CD14-positive monocyte (primary cell): Measurements from ENCODE around the gene P4HB. TPM values are rescaled to one million over a fixed set of nuclear protein-coding genes. Genes with fewer than 3 reads are reported as not detected.

Experiments
- DNase-seq, 3 donors: peaks; one replicate each; pipeline ENCODE4 v3.0.0-alpha.2; 2011 to 2022
- H2AFZ ChIP-seq: 2 replicates; pipeline ENCODE4 v1.6.0; 2012; ENCODE audit warnings: mild to moderate bottlenecking, low read depth, low read length, inconsistent platforms; ENCODE audit not compliant: insufficient read depth, poor library complexity, severe bottlenecking
- H3K27ac ChIP-seq, 2 donors: 1 replicate in 1 of 2; 2 replicates in 1 of 2; pipeline ENCODE4 v1.5.1; 2012 to 2013; ENCODE audit warnings: low read length in 2 of 2, control low read depth in 1 of 2, inconsistent platforms in 1 of 2, low read depth in 1 of 2, mild to moderate bottlenecking in 1 of 2
- H3K27me3 ChIP-seq, 2 donors: one replicate each; pipeline versions ENCODE4 v1.6.0 to v1.6.1; 2011 to 2013; ENCODE audit warnings: low read length in 2 of 2; ENCODE audit not compliant: control insufficient read depth in 2 of 2, insufficient read depth in 2 of 2
- H3K36me3 ChIP-seq, 2 donors: replicated peaks in 1 of 2; 1 replicate in 1 of 2; 2 replicates in 1 of 2; pipeline versions ENCODE4 v1.5.1 to v1.6.1; 2012 to 2013; ENCODE audit warnings: low read length in 2 of 2, control low read depth in 1 of 2, inconsistent platforms in 1 of 2, mild to moderate bottlenecking in 1 of 2; ENCODE audit not compliant: insufficient read depth in 2 of 2, control insufficient read depth in 1 of 2
- H3K4me1 ChIP-seq, 2 donors: 1 replicate in 1 of 2; 2 replicates in 1 of 2; pipeline versions ENCODE4 v1.5.1 to v1.6.1; 2012 to 2013; ENCODE audit warnings: low read length in 2 of 2, control low read depth in 1 of 2, inconsistent platforms in 1 of 2, mild to moderate bottlenecking in 1 of 2, moderate library complexity in 1 of 2; ENCODE audit not compliant: insufficient read depth in 2 of 2, control insufficient read depth in 1 of 2
- H3K4me2 ChIP-seq: replicated peaks from 2 replicates; pipeline ENCODE3; 2012; ENCODE audit warnings: low read length, moderate library complexity, mild to moderate bottlenecking; ENCODE audit not compliant: poor library complexity, severe bottlenecking; ENCODE audit errors: extremely low read depth
- H3K4me3 ChIP-seq, 3 experiments: fragments of 200-600 bp in 1 of 3; sonication (generic) in 1 of 3; replicated peaks in 1 of 3; 1 replicate in 2 of 3; 2 replicates in 1 of 3; pipeline ENCODE4 v1.5.1; 2011 to 2013; ENCODE audit warnings: low read length in 3 of 3, mild to moderate bottlenecking in 3 of 3, control low read depth in 2 of 3, low read depth in 2 of 3, inconsistent platforms in 1 of 3, moderate library complexity in 1 of 3
- H3K79me2 ChIP-seq: 2 replicates; pipeline ENCODE4 v1.6.0; 2012; ENCODE audit warnings: mild to moderate bottlenecking, control low read depth, inconsistent platforms, low read length, moderate library complexity; ENCODE audit not compliant: insufficient read depth
- H3K9ac ChIP-seq: 2 replicates; pipeline ENCODE4 v1.6.0; 2017; ENCODE audit warnings: low read length, mild to moderate bottlenecking; ENCODE audit not compliant: insufficient read depth, poor library complexity, severe bottlenecking
- H3K9me3 ChIP-seq, 2 donors: replicated peaks in 1 of 2; 1 replicate in 1 of 2; 2 replicates in 1 of 2; pipeline versions ENCODE4 v1.5.1 to v1.6.1; 2012 to 2013; ENCODE audit warnings: low read length in 2 of 2, control low read depth in 1 of 2; ENCODE audit not compliant: control insufficient read depth in 1 of 2, insufficient read depth in 1 of 2
- H4K20me1 ChIP-seq: 2 replicates; pipeline ENCODE4 v1.6.0; 2012; ENCODE audit warnings: mild to moderate bottlenecking, low read length, control low read depth, moderate library complexity; ENCODE audit not compliant: insufficient read depth
- H3K27ac Mint-ChIP-seq, 7 donors: one replicate each; pipeline ENCODE4 v1.8.0; 2020; ENCODE audit warnings: mild to moderate bottlenecking in 7 of 7, mixed read lengths in 7 of 7, moderate library complexity in 6 of 7, inconsistent platforms in 2 of 7
- H3K27me3 Mint-ChIP-seq, 3 donors: one replicate each; pipeline ENCODE4 v1.8.0; 2021 to 2022; ENCODE audit warnings: low read depth in 3 of 3, mild to moderate bottlenecking in 3 of 3, mixed read lengths in 3 of 3, moderate library complexity in 3 of 3, inconsistent platforms in 1 of 3
- H3K36me3 Mint-ChIP-seq, 2 donors: one replicate each; pipeline ENCODE4 v1.8.0; 2020; ENCODE audit warnings: mixed read lengths in 2 of 2, inconsistent platforms in 1 of 2, mild to moderate bottlenecking in 1 of 2
- H3K4me1 Mint-ChIP-seq: one replicate; pipeline ENCODE4 v1.8.0; 2020; ENCODE audit warnings: mild to moderate bottlenecking, mixed read lengths
- H3K4me3 Mint-ChIP-seq, 2 donors: one replicate each; pipeline ENCODE4 v1.8.0; 2020; ENCODE audit warnings: mild to moderate bottlenecking in 2 of 2, mixed read lengths in 2 of 2, moderate library complexity in 1 of 2
- H3K9me3 Mint-ChIP-seq, 7 donors: one replicate each; pipeline ENCODE4 v1.8.0; 2020 to 2022; ENCODE audit warnings: mixed read lengths in 7 of 7, mild to moderate bottlenecking in 6 of 7, moderate library complexity in 6 of 7, inconsistent platforms in 2 of 7
- WGBS: methylation state at CpG from one replicate; pipeline ENCODE4 v1.1.5; 2013; ENCODE audit warnings: missing lambda C conversion rate; ENCODE audit not compliant: insufficient coverage; 5-methylcytosine and 5-hydroxymethylcytosine counted together
- intact Hi-C, 2 donors: fragments of 100-400 bp; cut with micrococcal nuclease; formaldehyde crosslinking; loops; one replicate each; pipeline versions ENCODE4 v1.15.0 to v1.15.1; 2023
- polyA plus RNA-seq, 3 donors: library from polyadenylated mRNA; depleted of rRNA in 1 of 3; unstranded in 2 of 3; stranded (reverse) in 1 of 3; fragments of 300-500 nt in 2 of 3; fragments of >200 nt in 1 of 3; fragmentation: Illumina TruSeq in 2 of 3; gene quantifications; 1 replicate in 2 of 3; 2 replicates in 1 of 3; pipeline ENCODE4 v1.2.3, GENCODE V29; 2012 to 2021
- TF ChIP-seq, protein P1 (sequence below): fragments of 200-600 bp; IDR thresholded peaks from one replicate; pipeline ENCODE4 v1.8.0; 2022; ENCODE audit warnings: antibody characterized with exemption, mild to moderate bottlenecking

Gene P4HB
- polyA plus RNA-seq, 3 donors, result 108 to 297 (median 291) TPM

DNA sequence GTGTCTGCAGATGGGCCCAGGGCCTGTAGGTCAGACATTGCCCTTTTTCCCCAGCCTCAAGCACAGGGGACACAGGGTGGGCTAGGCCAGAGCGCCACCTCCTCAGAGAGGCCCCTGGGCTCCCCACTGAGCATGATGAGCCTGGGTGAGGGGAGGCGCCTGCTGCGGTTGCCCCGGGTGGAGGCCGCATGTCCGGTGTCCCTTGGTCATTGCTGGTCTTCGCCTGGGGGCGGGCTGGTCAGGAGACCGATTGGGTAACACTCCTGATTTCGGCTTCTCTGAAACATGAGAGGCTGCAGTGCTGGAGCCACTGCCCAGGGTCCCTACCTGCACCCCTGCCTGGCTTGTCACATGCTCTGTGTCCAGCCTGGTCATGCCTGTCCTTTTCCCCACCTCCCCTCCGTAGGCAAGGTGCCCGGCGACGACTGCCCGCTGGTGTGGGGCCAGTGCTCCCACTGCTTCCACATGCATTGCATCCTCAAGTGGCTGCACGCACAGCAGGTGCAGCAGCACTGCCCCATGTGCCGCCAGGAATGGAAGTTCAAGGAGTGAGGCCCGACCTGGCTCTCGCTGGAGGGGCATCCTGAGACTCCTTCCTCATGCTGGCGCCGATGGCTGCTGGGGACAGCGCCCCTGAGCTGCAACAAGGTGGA is 39.3 kb upstream of the P4HB start:
- H3K36me3 ChIP-seq, result peaks cover 38 to 66% of the 10 kb centered on the region in 2 donors
- no peak overlapping the region for H3K9ac ChIP-seq
- intact Hi-C loops, result no loop called here
- Mint-ChIP-seq H3K4me1 (peaks cover 2% of the 10 kb centered on the region), H3K4me3 (no peak overlapping the region), H3K9me3 (peaks cover 0 to 12% (median 0%) of the 10 kb centered on the region in 7 donors), H3K27ac (no peak overlapping the region), H3K27me3 (peaks cover 19 to 33% (median 21%) of the 10 kb centered on the region in 3 donors), H3K36me3 (peaks cover 63 to 75% of the 10 kb centered on the region in 2 donors)
- peaks cover 3 to 20% of the 10 kb centered on the region in 2 donors for H3K27me3 ChIP-seq
- H3K4me2 ChIP-seq, result no peak overlapping the region
- TF ChIP-seq, protein P1, sequence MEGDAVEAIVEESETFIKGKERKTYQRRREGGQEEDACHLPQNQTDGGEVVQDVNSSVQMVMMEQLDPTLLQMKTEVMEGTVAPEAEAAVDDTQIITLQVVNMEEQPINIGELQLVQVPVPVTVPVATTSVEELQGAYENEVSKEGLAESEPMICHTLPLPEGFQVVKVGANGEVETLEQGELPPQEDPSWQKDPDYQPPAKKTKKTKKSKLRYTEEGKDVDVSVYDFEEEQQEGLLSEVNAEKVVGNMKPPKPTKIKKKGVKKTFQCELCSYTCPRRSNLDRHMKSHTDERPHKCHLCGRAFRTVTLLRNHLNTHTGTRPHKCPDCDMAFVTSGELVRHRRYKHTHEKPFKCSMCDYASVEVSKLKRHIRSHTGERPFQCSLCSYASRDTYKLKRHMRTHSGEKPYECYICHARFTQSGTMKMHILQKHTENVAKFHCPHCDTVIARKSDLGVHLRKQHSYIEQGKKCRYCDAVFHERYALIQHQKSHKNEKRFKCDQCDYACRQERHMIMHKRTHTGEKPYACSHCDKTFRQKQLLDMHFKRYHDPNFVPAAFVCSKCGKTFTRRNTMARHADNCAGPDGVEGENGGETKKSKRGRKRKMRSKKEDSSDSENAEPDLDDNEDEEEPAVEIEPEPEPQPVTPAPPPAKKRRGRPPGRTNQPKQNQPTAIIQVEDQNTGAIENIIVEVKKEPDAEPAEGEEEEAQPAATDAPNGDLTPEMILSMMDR, result no peak
- no peak overlapping the region for H3K27ac ChIP-seq
- DNase-seq, result no peak
- no peaks in the 10 kb centered on the region for H3K9me3 ChIP-seq
- peaks cover 27% of the 10 kb centered on the region for H4K20me1 ChIP-seq
- no peak overlapping the region for H3K4me3 ChIP-seq
- WGBS, result 94% methylated on average over 22 of the region's 22 CpGs
- H2AFZ ChIP-seq, result no peak overlapping the region
- peaks cover 0 to 12% of the 10 kb centered on the region in 2 donors for H3K4me1 ChIP-seq
- peaks cover 5% of the 10 kb centered on the region for H3K79me2 ChIP-seq

DNA sequence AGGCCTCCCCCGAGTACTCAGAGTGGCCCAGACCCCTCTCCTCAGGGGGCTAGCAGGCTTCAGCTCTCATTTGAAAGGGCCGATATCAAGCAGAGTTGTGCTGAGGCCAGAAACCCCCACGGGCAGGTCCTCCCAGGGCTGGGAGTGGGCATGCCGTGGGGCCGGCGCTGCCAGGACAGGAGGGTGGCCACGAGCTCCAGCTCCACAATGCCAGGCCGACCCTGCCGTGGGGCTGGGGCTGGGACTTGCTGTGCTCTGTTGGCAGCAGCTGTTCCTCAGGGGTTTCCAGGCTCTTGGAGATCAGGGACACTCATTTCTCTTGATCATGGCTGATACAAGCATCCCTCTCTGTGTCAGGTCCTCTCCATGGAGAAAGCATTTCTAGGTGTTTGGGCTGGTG is 38.5 kb upstream of the P4HB start:
- H3K4me2 ChIP-seq, result no peak overlapping the region
- DNase-seq, result no peak
- 100% methylated on average over 9 of the region's 9 CpGs for WGBS

More for the DNA sequence above, 38.5 kb upstream of the P4HB start:
- Histone ChIP-seq H3K9me3 (no peaks in the 10 kb centered on the region), H2AFZ (no peak overlapping the region), H3K36me3 (peaks cover 40 to 64% of the 10 kb centered on the region in 2 donors), H3K4me1 (peaks cover 0 to 12% of the 10 kb centered on the region in 2 donors), H3K4me3 (no peak overlapping the region), H3K79me2 (peaks cover 11% of the 10 kb centered on the region), H3K27me3 (peaks cover 3 to 20% of the 10 kb centered on the region in 2 donors), H3K27ac (no peak overlapping the region), H4K20me1 (peaks cover 27% of the 10 kb centered on the region), H3K9ac (no peak overlapping the region)
- Mint-ChIP-seq H3K27ac (no peak overlapping the region), H3K9me3 (peaks cover 0 to 12% (median 0%) of the 10 kb centered on the region in 7 donors), H3K36me3 (peaks cover 62 to 72% of the 10 kb centered on the region in 2 donors), H3K4me1 (peaks cover 2% of the 10 kb centered on the region), H3K4me3 (no peak overlapping the region), H3K27me3 (peaks cover 19 to 33% (median 21%) of the 10 kb centered on the region in 3 donors)
- intact Hi-C loops, result no loop called here
- TF ChIP-seq, protein P1, result no peak
